Uterus (tissue), 2 donors: Measurements from ENCODE around the gene EME2.

Experiments used
- POLR2A ChIP-seq, 2 donors: fragments of 450-650 bp; IDR thresholded peaks; one replicate each; pipeline ENCODE4 v1.6.1; 2016; ENCODE audit warnings: antibody characterized with exemption in 2 of 2, mild to moderate bottlenecking in 1 of 2, moderate library complexity in 1 of 2
- TF ChIP-seq, protein P1 (sequence below), 4 experiments: fragments of 200-600 bp in 2 of 4; fragments of 450-650 bp in 2 of 4; sonication (generic) in 2 of 4; IDR thresholded peaks; one replicate each; pipeline ENCODE4 v1.5.1; 2016 to 2019; ENCODE audit warnings: antibody characterized with exemption in 4 of 4, mild to moderate bottlenecking in 2 of 4, moderate library complexity in 1 of 4

DNA sequence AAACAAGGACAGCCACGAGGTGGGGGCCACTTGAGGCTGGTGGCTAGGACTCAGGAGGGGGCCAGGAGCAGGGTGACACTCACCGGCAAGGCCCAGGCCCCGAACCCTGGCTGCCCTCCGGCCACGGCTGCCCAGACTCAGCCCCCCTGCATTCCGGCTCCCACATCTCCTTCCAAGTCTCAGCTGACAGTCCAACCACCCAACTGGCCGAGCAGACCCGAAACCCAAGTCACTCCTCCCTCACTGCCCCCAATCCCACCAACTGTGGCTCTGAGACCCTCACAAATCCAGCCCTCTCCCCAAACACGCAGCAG is 44.6 kb downstream of the EME2 start:
- TF ChIP-seq, protein P1, sequence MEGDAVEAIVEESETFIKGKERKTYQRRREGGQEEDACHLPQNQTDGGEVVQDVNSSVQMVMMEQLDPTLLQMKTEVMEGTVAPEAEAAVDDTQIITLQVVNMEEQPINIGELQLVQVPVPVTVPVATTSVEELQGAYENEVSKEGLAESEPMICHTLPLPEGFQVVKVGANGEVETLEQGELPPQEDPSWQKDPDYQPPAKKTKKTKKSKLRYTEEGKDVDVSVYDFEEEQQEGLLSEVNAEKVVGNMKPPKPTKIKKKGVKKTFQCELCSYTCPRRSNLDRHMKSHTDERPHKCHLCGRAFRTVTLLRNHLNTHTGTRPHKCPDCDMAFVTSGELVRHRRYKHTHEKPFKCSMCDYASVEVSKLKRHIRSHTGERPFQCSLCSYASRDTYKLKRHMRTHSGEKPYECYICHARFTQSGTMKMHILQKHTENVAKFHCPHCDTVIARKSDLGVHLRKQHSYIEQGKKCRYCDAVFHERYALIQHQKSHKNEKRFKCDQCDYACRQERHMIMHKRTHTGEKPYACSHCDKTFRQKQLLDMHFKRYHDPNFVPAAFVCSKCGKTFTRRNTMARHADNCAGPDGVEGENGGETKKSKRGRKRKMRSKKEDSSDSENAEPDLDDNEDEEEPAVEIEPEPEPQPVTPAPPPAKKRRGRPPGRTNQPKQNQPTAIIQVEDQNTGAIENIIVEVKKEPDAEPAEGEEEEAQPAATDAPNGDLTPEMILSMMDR (IDR thresholded peaks at IDR 0.05), result no peak
- no peak for TF ChIP-seq POLR2A (IDR thresholded peaks at IDR 0.05)
